ENCODE measurements around the gene SLX9. TPM values are rescaled to one million over a fixed set of nuclear protein-coding genes. Genes with fewer than 3 reads are reported as not detected.

The SLX9 gene
- total RNA-seq, 1 donor from 2014 or later: 30.4 TPM

GRCh38 chr21:44984792-44985440 is 45.1 kb downstream of the SLX9 start:
- peaks cover 33% of the 10 kb centered on the region for H3K4me1 Mint-ChIP-seq (ENCODE audit: unreplicated experiment)
- H3K27ac Mint-ChIP-seq (ENCODE audit: unreplicated experiment): no peak overlapping the region
- no peak for TF ChIP-seq CTCF (IDR thresholded peaks at IDR 0.05)
- H3K36me3 Mint-ChIP-seq (ENCODE audit: unreplicated experiment): no peaks in the 10 kb centered on the region
- DNase-seq (ENCODE audit: extremely low spot score, unreplicated experiment): no peak
- no peak overlapping the region for H3K4me3 Mint-ChIP-seq (ENCODE audit: unreplicated experiment)
- no peaks in the 10 kb centered on the region for H3K9me3 Mint-ChIP-seq (ENCODE audit: unreplicated experiment)
- no peaks in the 10 kb centered on the region for H3K27me3 Mint-ChIP-seq (ENCODE audit: unreplicated experiment)

GRCh38 chr21:44985441-44986401 is 45.9 kb downstream of the SLX9 start:
- Mint-ChIP-seq H3K4me3 (ENCODE audit: unreplicated experiment) (no peak overlapping the region), H3K4me1 (ENCODE audit: unreplicated experiment) (peaks cover 33% of the 10 kb centered on the region), H3K27ac (ENCODE audit: unreplicated experiment) (no peak overlapping the region), H3K9me3 (ENCODE audit: unreplicated experiment) (no peaks in the 10 kb centered on the region), H3K27me3 (ENCODE audit: unreplicated experiment) (no peaks in the 10 kb centered on the region), H3K36me3 (ENCODE audit: unreplicated experiment) (no peaks in the 10 kb centered on the region)
- TF ChIP-seq CTCF (IDR thresholded peaks at IDR 0.05): no peak
- no peak for DNase-seq (ENCODE audit: extremely low spot score, unreplicated experiment)

GRCh38 chr21:44986471-44987291 is 46.9 kb downstream of the SLX9 start:
- no peak for DNase-seq (ENCODE audit: extremely low spot score, unreplicated experiment)
- Mint-ChIP-seq H3K27me3 (ENCODE audit: unreplicated experiment) (no peaks in the 10 kb centered on the region), H3K36me3 (ENCODE audit: unreplicated experiment) (no peaks in the 10 kb centered on the region), H3K9me3 (ENCODE audit: unreplicated experiment) (no peaks in the 10 kb centered on the region), H3K27ac (ENCODE audit: unreplicated experiment) (no peak overlapping the region), H3K4me1 (ENCODE audit: unreplicated experiment) (peaks cover 31% of the 10 kb centered on the region), H3K4me3 (ENCODE audit: unreplicated experiment) (no peak overlapping the region)
- TF ChIP-seq CTCF (IDR thresholded peaks at IDR 0.05): no peak

GRCh38 chr21:44987301-44987885 is 47.6 kb downstream of the SLX9 start:
- no peak for TF ChIP-seq CTCF (IDR thresholded peaks at IDR 0.05)
- no peaks in the 10 kb centered on the region for H3K27me3 Mint-ChIP-seq (ENCODE audit: unreplicated experiment)
- H3K36me3 Mint-ChIP-seq (ENCODE audit: unreplicated experiment): no peaks in the 10 kb centered on the region
- no peaks in the 10 kb centered on the region for H3K9me3 Mint-ChIP-seq (ENCODE audit: unreplicated experiment)
- DNase-seq (ENCODE audit: extremely low spot score, unreplicated experiment): no peak
- H3K4me1 Mint-ChIP-seq (ENCODE audit: unreplicated experiment): peaks cover 30% of the 10 kb centered on the region
- no peak overlapping the region for H3K4me3 Mint-ChIP-seq (ENCODE audit: unreplicated experiment)
- H3K27ac Mint-ChIP-seq (ENCODE audit: unreplicated experiment): no peak overlapping the region
